ENCODE data around the gene EIF3F. TPM values are rescaled to one million over a fixed set of nuclear protein-coding genes. Genes with fewer than 3 reads are reported as not detected.

Gene EIF3F
- total and polyA plus RNA-seq, 2 of the 8 experiments (the other 6 are each of a cell fraction or from before 2014, with no cell fraction given): 222 to 388 TPM

GRCh38 chr11:8009856-8010255, 22.7 kb downstream of the EIF3F start:
- Histone ChIP-seq H3K79me1 (ENCODE audit: low read depth, low read length) (no peaks in the 10 kb centered on the region), H4K8ac (ENCODE audit: extremely low read depth, insufficient read depth, low read length) (no peak overlapping the region), H3K27ac (ENCODE audit: low read depth, low read length) (no peak overlapping the region), H3K79me2 (ENCODE audit: control insufficient read depth in 1 of 2, insufficient read depth in 2 of 2, low read length in 2 of 2) (no peaks in the 10 kb centered on the region), H2BK5ac (ENCODE audit: low read depth, low read length) (no peak overlapping the region), H3K4ac (replicated peaks; ENCODE audit: insufficient read length, low read depth, low read length) (no peak overlapping the region), H4K5ac (ENCODE audit: insufficient read length, low read depth, low read length) (no peak overlapping the region), H3K23me2 (ENCODE audit: low read depth, low read length) (no peaks in the 10 kb centered on the region), H2AK5ac (ENCODE audit: low read depth, low read length) (no peak overlapping the region), H4K91ac (replicated peaks; ENCODE audit: insufficient read length, low read length) (no peak overlapping the region), H3K36me3 (ENCODE audit: control insufficient read depth in 2 of 4, insufficient read depth in 4 of 4, low read length in 3 of 4) (no peaks in the 10 kb centered on the region), H3K18ac (ENCODE audit: extremely low read depth, low read length) (no peak overlapping the region), H2BK12ac (ENCODE audit: low read depth, low read length) (no peak overlapping the region), H3K27me3 (replicated peaks in 1 of 4; ENCODE audit: control insufficient read depth in 3 of 4, extremely low read depth in 1 of 4, insufficient read depth in 3 of 4, low read length in 3 of 4) (peaks cover 0 to 2% (median 0%) of the 10 kb centered on the region in 4 experiments; a peak in 1 of 7 replicates), H2BK15ac (ENCODE audit: low read length) (no peak overlapping the region), H3K56ac (replicated peaks; ENCODE audit: insufficient read length, low read depth, low read length) (no peak overlapping the region), H2BK20ac (ENCODE audit: low read length) (no peak overlapping the region), H2BK120ac (replicated peaks; ENCODE audit: low read depth, low read length) (no peak overlapping the region), H3K4me3 (ENCODE audit: extremely low read depth in 1 of 4, insufficient read depth in 2 of 4, low read depth in 3 of 4, low read length in 4 of 4) (no peak overlapping the region), H3K4me1 (replicated peaks in 1 of 4; ENCODE audit: control insufficient read depth in 3 of 4, insufficient read depth in 4 of 4, low read length in 3 of 4) (no peaks in the 10 kb centered on the region), H3K9ac (replicated peaks in 1 of 4; ENCODE audit: extremely low read depth in 1 of 4, low read depth in 3 of 4, low read length in 3 of 4) (no peak overlapping the region), H2AFZ (ENCODE audit: low read length) (no peak overlapping the region), H4K20me1 (replicated peaks in 1 of 2; ENCODE audit: control insufficient read depth in 1 of 2, insufficient read depth in 2 of 2, low read length in 2 of 2) (no peaks in the 10 kb centered on the region), H3K23ac (ENCODE audit: insufficient read length) (no peak overlapping the region), H3K4me2 (ENCODE audit: insufficient read depth in 1 of 2, low read depth in 2 of 2, low read length in 2 of 2) (no peak overlapping the region), H3K14ac (ENCODE audit: insufficient read length) (no peak overlapping the region), H3K9me3 (ENCODE audit: insufficient read depth in 2 of 2, low read depth in 1 of 2, low read length in 1 of 2) (no peaks in the 10 kb centered on the region)
- DNase-seq (ENCODE audit: low read depth in 1 of 2, low spot score in 2 of 2): no peak
- CTCF ChIA-PET (ENCODE audit: partially characterized antibody): interaction anchor here (1.0 to 15.7 kb wide), 6 partner anchors 9 to 183 kb away, joined by 3 to 769 read pairs (median 102); no protein-coding TSS in a partner anchor
- no peak for FAIRE-seq
- POLR2A ChIA-PET (ENCODE audit: partially characterized antibody): interaction anchor here (0.6 to 3.0 kb wide), 3 partner anchors 10 to 233 kb away, joined by 3 to 10 read pairs (median 4); no protein-coding TSS in a partner anchor
- WGBS, 2 experiments (ENCODE audit: extremely low coverage in 1 of 2, insufficient coverage in 1 of 2, insufficient read length in 1 of 2, insufficient replicate concordance in 2 of 2, low coverage in 1 of 2, low lambda C conversion rate in 2 of 2, missing lambda C conversion rate in 1 of 2): 91% methylated on average over 3 of the region's 3 CpGs; no CpG with 5 or more reads in 1 of the 2 experiments

Measured in H1 (cell line).